ENCODE data around the gene ABCC11.

GRCh38 chr16:48252013-48252412, 4.7 kb upstream of the ABCC11 start:
- no peak for TF ChIP-seq POLR2AphosphoS5 (IDR thresholded peaks at IDR 0.05; ENCODE audit: low read depth, low read length)
- TF ChIP-seq POLR2A (IDR thresholded peaks at IDR 0.05; ENCODE audit: low read depth, low read length): no peak

All from GM12892 (cell line).